HCT116 (cell line): ENCODE measurements around the gene TPRG1L. TPM values are rescaled to one million over a fixed set of nuclear protein-coding genes. Genes with fewer than 3 reads are reported as not detected.

Experiments
- ATAC-seq: fragments of 200-7000 bp; cut with Tn5 transposase; 2 replicates; pipeline ENCODE4 v1.9.1; 2020; ENCODE audit warnings: mild to moderate bottlenecking, moderate library complexity
- BruUV-seq: library from RNA; stranded (reverse); fragments of 400-500 nt; replicated peaks from 2 replicates; lab custom pipeline; 2021; lab: Mats Ljungman, UMichigan
- CTCF ChIA-PET: fragments of 300-600 bp; sonication (Branson Sonifier 250); formaldehyde crosslinking; loops from one replicate; lab custom pipeline; 2021; ENCODE audit warnings: antibody characterized with exemption; lab: Charles Lee
- POLR2A ChIA-PET: fragments of 300-600, 350-600 bp; sonication (Branson Sonifier 250); formaldehyde crosslinking; loops from one replicate; lab custom pipeline; 2021; ENCODE audit warnings: antibody characterized with exemption; lab: Charles Lee
- RAD21 ChIA-PET, 2 experiments: fragments of 300-600 bp; sonication (Branson Sonifier 250); formaldehyde crosslinking; loops; one replicate each; lab custom pipeline; 2023; ENCODE audit warnings: low total read pairs in 2 of 2; ENCODE audit not compliant: uncharacterized antibody in 2 of 2, unreplicated experiment in 2 of 2, low non-redundant PET in 1 of 2; lab: Charles Lee
- DNase-seq: peaks from one replicate; pipeline ENCODE4 v3.0.0-alpha.2; 2010; ENCODE audit warnings: low read depth, low spot score
- H2AFZ ChIP-seq: fragments of 200-600 bp; shearing (Covaris generic), sonication (generic); 2 replicates; pipeline ENCODE4 v1.6.1; 2017; ENCODE audit warnings: low read depth, mixed run types, mixed read lengths, antibody characterized with exemption, low read length; ENCODE audit not compliant: poor library complexity, severe bottlenecking
- H3K27ac ChIP-seq: 2 replicates; pipeline ENCODE4 v1.5.1; 2012; ENCODE audit warnings: low read depth, low read length
- H3K27me3 ChIP-seq: fragments of 200-600 bp; sonication (generic); 2 replicates; pipeline ENCODE4 v1.6.1; 2016; ENCODE audit warnings: mixed run types, low read length, mixed read lengths; ENCODE audit not compliant: insufficient read depth
- H3K36me3 ChIP-seq, 2 experiments: fragments of 200-500 bp in 1 of 2; fragments of 200-600 bp in 1 of 2; sonication (Bioruptor generic) in 1 of 2; sonication (generic) in 1 of 2; 2 replicates each; pipeline versions ENCODE4 v1.5.1 to v1.6.1; 2014 to 2016; ENCODE audit warnings: low read length in 2 of 2, inconsistent platforms in 1 of 2, mixed read lengths in 1 of 2, mixed run types in 1 of 2; ENCODE audit not compliant: insufficient read depth in 2 of 2, control insufficient read depth in 1 of 2
- H3K4me1 ChIP-seq, 2 experiments: fragments of 200-600 bp in 1 of 2; sonication (generic) in 1 of 2; 2 replicates each; pipeline versions ENCODE4 v1.5.1 to v1.6.1; 2012 to 2017; ENCODE audit warnings: low read length in 2 of 2, inconsistent platforms in 1 of 2, mild to moderate bottlenecking in 1 of 2, mixed read lengths in 1 of 2, mixed run types in 1 of 2, moderate library complexity in 1 of 2; ENCODE audit not compliant: insufficient read depth in 2 of 2, control insufficient read depth in 1 of 2
- H3K4me2 ChIP-seq: fragments of 200-600 bp; sonication (generic); 2 replicates; pipeline ENCODE4 v1.6.1; 2017; ENCODE audit warnings: mixed run types, low read length, mixed read lengths
- H3K4me3 ChIP-seq, 2 experiments: fragments of 200-600 bp in 1 of 2; sonication (generic) in 1 of 2; replicated peaks in 1 of 2; 2 replicates each; pipeline ENCODE4 v1.5.1; 2011 to 2016; ENCODE audit warnings: low read length in 2 of 2, control low read depth in 1 of 2, low read depth in 1 of 2, mild to moderate bottlenecking in 1 of 2, mixed read lengths in 1 of 2, mixed run types in 1 of 2
- H3K79me2 ChIP-seq: fragments of 200-600 bp; sonication (generic); 2 replicates; pipeline ENCODE4 v1.6.1; 2017; ENCODE audit warnings: mild to moderate bottlenecking, mixed run types, low read length, moderate library complexity, mixed read lengths; ENCODE audit not compliant: insufficient read depth
- H3K9ac ChIP-seq: fragments of 200-600 bp; sonication (generic); 2 replicates; pipeline ENCODE4 v1.6.1; 2016; ENCODE audit warnings: low read length, mixed read lengths
- H3K9me2 ChIP-seq: fragments of 200-600 bp; sonication (generic), shearing (Covaris generic); 2 replicates; pipeline ENCODE4 v1.6.1; 2017; ENCODE audit warnings: mixed run types, mild to moderate bottlenecking, moderate library complexity; ENCODE audit not compliant: insufficient read depth
- H3K9me3 ChIP-seq, 2 experiments: fragments of 200-500 bp in 1 of 2; fragments of 200-600 bp in 1 of 2; sonication (Bioruptor generic) in 1 of 2; sonication (generic) in 1 of 2; 2 replicates each; pipeline ENCODE4 v1.6.1; 2014 to 2017; ENCODE audit warnings: low read length in 2 of 2, mixed read lengths in 2 of 2, inconsistent platforms in 1 of 2, low read depth in 1 of 2, mild to moderate bottlenecking in 1 of 2, mixed run types in 1 of 2, moderate library complexity in 1 of 2; ENCODE audit not compliant: control insufficient read depth in 1 of 2, insufficient read depth in 1 of 2
- H4K20me1 ChIP-seq: fragments of 200-600 bp; sonication (generic), shearing (Covaris generic); 2 replicates; pipeline ENCODE4 v1.6.1; 2017; ENCODE audit warnings: mixed run types, mild to moderate bottlenecking, moderate library complexity; ENCODE audit not compliant: insufficient read depth
- CBX3 ChIP-seq: IDR thresholded peaks from 2 replicates; pipeline ENCODE4 v1.6.1; 2012; ENCODE audit warnings: low read depth
- EGR1 ChIP-seq: IDR thresholded peaks from 2 replicates; pipeline ENCODE4 v1.6.1; 2012; ENCODE audit warnings: low read depth
- ELF1 ChIP-seq: IDR thresholded peaks from 2 replicates; pipeline ENCODE4 v1.6.1; 2012; ENCODE audit warnings: low read depth, borderline replicate concordance
- EZH2 ChIP-seq: fragments of 200-600 bp; sonication (generic); IDR thresholded peaks from 2 replicates; pipeline ENCODE4 v1.6.1; 2017; ENCODE audit warnings: antibody characterized with exemption, mixed run types
- FOSL1 ChIP-seq: IDR thresholded peaks from 2 replicates; pipeline ENCODE4 v1.6.1; 2012; ENCODE audit warnings: low read depth
- POLR2A ChIP-seq: IDR thresholded peaks from 2 replicates; pipeline ENCODE4 v1.7.0; 2011; ENCODE audit warnings: borderline replicate concordance; ENCODE audit not compliant: insufficient read depth, insufficient read length; ENCODE audit errors: extremely low read depth
- POLR2AphosphoS5 ChIP-seq: IDR thresholded peaks from 2 replicates; pipeline ENCODE4 v1.6.1; 2011; ENCODE audit warnings: mild to moderate bottlenecking, low read depth, low read length, moderate library complexity
- RAD21 ChIP-seq: IDR thresholded peaks from 2 replicates; pipeline ENCODE4 v1.6.1; 2012; ENCODE audit warnings: low read depth, mild to moderate bottlenecking
- intact Hi-C: fragments of 100-400 bp; cut with micrococcal nuclease; formaldehyde crosslinking; loops from 2 replicates; pipeline ENCODE4 v1.10.0; 2022
- total RNA-seq: library from RNA; stranded (reverse); gene quantifications from one replicate; pipeline ENCODE4 v1.2.1, GENCODE V29; 2021; ENCODE audit not compliant: unreplicated experiment
- TF ChIP-seq, protein P1 (sequence below): IDR thresholded peaks from 2 replicates; pipeline ENCODE4 v1.6.1; 2012

The TPRG1L gene
- total RNA-seq, 1 experiment from 2014 or later, result 25.6 TPM

DNA sequence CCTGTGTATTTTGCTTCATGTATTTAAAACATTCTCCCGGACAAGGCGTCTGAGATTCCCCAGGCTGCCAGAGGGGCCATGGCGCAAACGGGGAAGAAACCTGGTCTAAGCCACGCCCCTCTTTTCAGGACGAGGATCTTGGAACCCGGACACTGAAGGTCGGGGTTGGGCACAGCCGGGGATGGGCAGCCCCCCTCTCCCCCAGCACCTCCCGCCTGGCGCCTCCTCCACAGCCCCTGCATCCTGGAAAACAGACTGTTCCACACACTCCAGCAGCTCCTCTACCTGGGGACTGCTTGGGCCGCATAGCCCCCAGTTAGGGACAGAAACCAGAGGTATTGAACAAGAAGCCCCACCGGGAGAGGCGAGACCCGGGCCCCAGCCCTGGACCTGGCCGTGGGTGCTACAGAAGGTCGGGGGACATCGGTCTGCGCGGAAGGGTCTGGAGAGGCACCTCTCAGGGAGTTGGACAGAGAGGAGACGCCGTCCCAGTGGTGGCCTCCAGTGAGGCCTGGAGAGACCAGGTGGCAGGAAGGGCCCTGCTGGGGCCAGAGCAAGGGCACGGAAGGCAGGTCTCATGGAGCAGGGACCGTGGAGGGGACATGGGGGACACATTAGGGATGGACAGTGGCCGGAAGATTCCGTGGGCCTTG, 32.9 kb downstream of the TPRG1L start:
- intact Hi-C loops, result no loop called here
- peaks cover 5% of the 10 kb centered on the region; the same call in 1 of the 2 replicates for H4K20me1 ChIP-seq
- ATAC-seq (no peak), DNase-seq (no peak)
- H3K27ac ChIP-seq, result no peak overlapping the region
- H3K79me2 ChIP-seq, result peaks cover 86% of the 10 kb centered on the region
- BruUV-seq, result no TSS peak
- no peak overlapping the region for H3K4me2 ChIP-seq
- H3K9ac ChIP-seq, result no peak overlapping the region
- no peaks in the 10 kb centered on the region for H3K9me2 ChIP-seq
- H3K4me1 ChIP-seq, result peaks cover 9 to 10% of the 10 kb centered on the region in 2 experiments; a peak in 3 of 4 replicates
- ChIA-PET CTCF (no interaction called here), POLR2A (no interaction called here), RAD21 (no interaction called here)
- no peaks in the 10 kb centered on the region for H3K27me3 ChIP-seq
- H2AFZ ChIP-seq, result no peak overlapping the region
- H3K4me3 ChIP-seq, result no peak overlapping the region
- no peaks in the 10 kb centered on the region for H3K9me3 ChIP-seq
- TF ChIP-seq EGR1 (no peak), POLR2A (no peak), RAD21 (no peak), ELF1 (no peak), CBX3 (no peak)
- TF ChIP-seq, protein P1, sequence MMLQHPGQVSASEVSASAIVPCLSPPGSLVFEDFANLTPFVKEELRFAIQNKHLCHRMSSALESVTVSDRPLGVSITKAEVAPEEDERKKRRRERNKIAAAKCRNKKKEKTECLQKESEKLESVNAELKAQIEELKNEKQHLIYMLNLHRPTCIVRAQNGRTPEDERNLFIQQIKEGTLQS, result no peak
- no peaks in the 10 kb centered on the region for H3K36me3 ChIP-seq

DNA sequence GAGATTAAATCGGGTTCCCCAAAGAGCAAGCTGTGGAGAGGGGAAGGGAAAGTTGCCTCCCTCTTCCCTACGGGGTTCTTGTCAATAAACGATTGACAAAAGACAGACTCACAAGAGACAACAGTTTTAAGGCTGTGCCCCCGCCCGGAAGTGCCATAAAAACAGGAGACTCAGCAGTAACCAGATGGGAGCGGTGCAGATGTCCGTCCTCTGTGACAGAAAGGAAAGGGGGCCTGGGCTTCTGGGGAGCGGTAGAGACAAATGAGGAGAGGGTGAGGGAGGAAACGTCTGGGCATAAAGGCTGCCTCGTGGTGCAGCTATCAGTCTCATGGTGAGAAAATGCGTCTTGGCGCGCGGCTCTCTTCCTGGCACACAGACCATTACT, 33.4 kb downstream of the TPRG1L start:
- H3K27ac ChIP-seq, result no peak overlapping the region
- POLR2A ChIA-PET, result no interaction called here
- intact Hi-C loops, result no loop called here

More for the DNA sequence above, 33.4 kb downstream of the TPRG1L start:
- H2AFZ ChIP-seq, result no peak overlapping the region
- H3K9me2 ChIP-seq, result no peaks in the 10 kb centered on the region
- H3K9me3 ChIP-seq, result no peaks in the 10 kb centered on the region
- H3K9ac ChIP-seq, result no peak overlapping the region
- no peaks in the 10 kb centered on the region for H3K36me3 ChIP-seq
- ATAC-seq (no peak), DNase-seq (no peak)
- peaks cover 83% of the 10 kb centered on the region for H3K79me2 ChIP-seq
- RAD21 ChIA-PET, result no interaction called here
- BruUV-seq, result no TSS peak
- H3K27me3 ChIP-seq, result no peaks in the 10 kb centered on the region
- no peak overlapping the region for H3K4me2 ChIP-seq
- no peak for TF ChIP-seq FOSL1
- no peak for TF ChIP-seq EZH2
- no peak for TF ChIP-seq POLR2AphosphoS5
- CTCF ChIA-PET, result no interaction called here
- peaks cover 8 to 9% of the 10 kb centered on the region in 2 experiments; a peak in 3 of 4 replicates for H3K4me1 ChIP-seq
- no peak overlapping the region for H3K4me3 ChIP-seq
- peaks cover 5% of the 10 kb centered on the region; the same call in 1 of the 2 replicates for H4K20me1 ChIP-seq
